ENCODE measurements around the gene CAD. TPM values are rescaled to one million over a fixed set of nuclear protein-coding genes. Genes with fewer than 3 reads are reported as not detected.

Gene CAD
- total RNA-seq, 1 experiment from 2014 or later, result 130 TPM

DNA sequence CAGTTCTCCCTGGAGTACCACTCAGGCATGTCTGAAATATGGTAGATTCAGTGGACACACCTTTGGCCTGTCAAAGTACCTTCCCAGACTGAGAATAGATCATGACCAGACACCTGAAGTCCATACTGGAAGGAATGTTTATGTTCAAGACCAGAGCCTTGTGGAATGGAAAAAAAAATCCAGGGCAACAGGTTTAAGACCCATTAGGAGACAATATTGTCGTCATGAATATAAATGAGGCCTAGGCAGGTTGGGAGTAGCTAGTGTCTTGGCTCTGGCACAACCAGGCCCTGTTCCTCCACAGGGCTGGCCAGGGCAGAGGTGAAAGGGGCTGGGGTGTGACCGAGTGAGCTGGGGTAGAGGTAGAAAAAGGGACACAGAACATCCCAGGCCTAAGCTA, 18.5 kb upstream of the CAD start:
- H3K23me2 ChIP-seq (ENCODE audit: insufficient read length, low read depth, low read length, poor library complexity, severe bottlenecking), result no peaks in the 10 kb centered on the region
- H3K27ac ChIP-seq (ENCODE audit: insufficient read length, low read depth, low read length), result no peak overlapping the region
- no peak overlapping the region for H2BK20ac ChIP-seq (ENCODE audit: low read depth, low read length, poor library complexity, severe bottlenecking)
- no peak overlapping the region for H2BK5ac ChIP-seq (ENCODE audit: insufficient read length, low read length)
- H3K27ac Mint-ChIP-seq, result peak overlapping the region in 1 of 3 experiments; percentile 45; a peak in 1 of 7 replicates
- H4K20me1 ChIP-seq (ENCODE audit: control insufficient read depth, insufficient read depth, insufficient read length), result no peaks in the 10 kb centered on the region
- H3K4me1 ChIP-seq (ENCODE audit: insufficient read depth, low read length), result no peaks in the 10 kb centered on the region
- H2BK120ac ChIP-seq (ENCODE audit: low read depth, low read length, poor library complexity, severe bottlenecking), result no peak overlapping the region
- H3K9ac ChIP-seq (ENCODE audit: extremely low read depth, insufficient read length, low read length), result no peak overlapping the region
- no peak overlapping the region for H3K23ac ChIP-seq (ENCODE audit: insufficient read length, low read depth, low read length)
- peaks cover 27 to 50% (median 40%) of the 10 kb centered on the region in 3 experiments for H3K36me3 Mint-ChIP-seq (ENCODE audit: insufficient read depth in 1 of 3, low read depth in 3 of 3)
- H3K79me1 ChIP-seq (ENCODE audit: insufficient read depth, low read depth, low read length, poor library complexity, severe bottlenecking), result no peaks in the 10 kb centered on the region
- H3K4ac ChIP-seq (ENCODE audit: low read depth, low read length), result no peak overlapping the region
- no peaks in the 10 kb centered on the region for H3K79me2 ChIP-seq (ENCODE audit: insufficient read depth, low read length)
- H3K9me3 ChIP-seq (ENCODE audit: control insufficient read depth, low read depth, low read length), result no peaks in the 10 kb centered on the region
- H3K9me3 Mint-ChIP-seq, result no peaks in the 10 kb centered on the region
- H2BK12ac ChIP-seq (ENCODE audit: insufficient read length, low read depth, low read length), result no peak overlapping the region
- no peak overlapping the region for H3K14ac ChIP-seq (ENCODE audit: insufficient read depth, low read length)
- DNase-seq, result no peak
- H4K91ac ChIP-seq (ENCODE audit: insufficient read length, low read depth, low read length), result no peak overlapping the region
- no peak overlapping the region for H3K18ac ChIP-seq (ENCODE audit: insufficient read length, low read depth, low read length)
- H3K4me1 Mint-ChIP-seq, result no peaks in the 10 kb centered on the region
- no peak overlapping the region for H4K8ac ChIP-seq (replicated peaks; ENCODE audit: insufficient read length, low read depth, low read length)
- no peaks in the 10 kb centered on the region for H3K27me3 Mint-ChIP-seq (ENCODE audit: low read depth)
- no CpG with 5 or more reads among the region's 2 CpGs for WGBS (ENCODE audit: extremely low coverage, insufficient read length, low lambda C conversion rate)
- TF ChIP-seq, protein P1, sequence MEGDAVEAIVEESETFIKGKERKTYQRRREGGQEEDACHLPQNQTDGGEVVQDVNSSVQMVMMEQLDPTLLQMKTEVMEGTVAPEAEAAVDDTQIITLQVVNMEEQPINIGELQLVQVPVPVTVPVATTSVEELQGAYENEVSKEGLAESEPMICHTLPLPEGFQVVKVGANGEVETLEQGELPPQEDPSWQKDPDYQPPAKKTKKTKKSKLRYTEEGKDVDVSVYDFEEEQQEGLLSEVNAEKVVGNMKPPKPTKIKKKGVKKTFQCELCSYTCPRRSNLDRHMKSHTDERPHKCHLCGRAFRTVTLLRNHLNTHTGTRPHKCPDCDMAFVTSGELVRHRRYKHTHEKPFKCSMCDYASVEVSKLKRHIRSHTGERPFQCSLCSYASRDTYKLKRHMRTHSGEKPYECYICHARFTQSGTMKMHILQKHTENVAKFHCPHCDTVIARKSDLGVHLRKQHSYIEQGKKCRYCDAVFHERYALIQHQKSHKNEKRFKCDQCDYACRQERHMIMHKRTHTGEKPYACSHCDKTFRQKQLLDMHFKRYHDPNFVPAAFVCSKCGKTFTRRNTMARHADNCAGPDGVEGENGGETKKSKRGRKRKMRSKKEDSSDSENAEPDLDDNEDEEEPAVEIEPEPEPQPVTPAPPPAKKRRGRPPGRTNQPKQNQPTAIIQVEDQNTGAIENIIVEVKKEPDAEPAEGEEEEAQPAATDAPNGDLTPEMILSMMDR (conservative IDR thresholded peaks at IDR 0.05), result no peak
- H2AFZ ChIP-seq (ENCODE audit: low read length), result no peak overlapping the region
- H4K5ac ChIP-seq (ENCODE audit: insufficient read length, low read depth, low read length), result no peak overlapping the region
- H3K4me2 ChIP-seq (ENCODE audit: insufficient read depth, insufficient read length, low read length), result no peak overlapping the region
- no peaks in the 10 kb centered on the region for H3K27me3 ChIP-seq (ENCODE audit: insufficient read depth, low read length)
- no peak overlapping the region for H3K4me3 Mint-ChIP-seq
- no peak overlapping the region for H3T11ph ChIP-seq (ENCODE audit: low read length)
- H2AK5ac ChIP-seq (ENCODE audit: insufficient read length, low read length), result no peak overlapping the region
- H3K56ac ChIP-seq (ENCODE audit: insufficient read length, low read depth, low read length), result no peak overlapping the region
- no peak overlapping the region for H2BK15ac ChIP-seq (ENCODE audit: low read depth, low read length)

Measured in H9 (cell line).